KMS-11 (cell line): ENCODE measurements around the gene GDI1.

Source experiments
- H2AFZ ChIP-seq: fragments of 200-600 bp; sonication (generic); 2 replicates; pipeline ENCODE4 v1.6.1; 2016; ENCODE audit warnings: antibody characterized with exemption, mixed run types, low read depth
- H3K27ac ChIP-seq: fragments of 200-600 bp; sonication (generic); 2 replicates; pipeline ENCODE4 v1.6.1; 2016; ENCODE audit warnings: mild to moderate bottlenecking, mixed run types
- H3K27me3 ChIP-seq: fragments of 200-600 bp; sonication (generic); 2 replicates; pipeline ENCODE4 v1.6.1; 2017; ENCODE audit warnings: mild to moderate bottlenecking, low read depth, mixed run types, moderate library complexity; ENCODE audit not compliant: insufficient read depth
- H3K36me3 ChIP-seq: fragments of 200-600 bp; sonication (generic); 2 replicates; pipeline ENCODE4 v1.6.1; 2017; ENCODE audit warnings: mild to moderate bottlenecking, mixed run types; ENCODE audit not compliant: insufficient read depth
- H3K4me1 ChIP-seq: fragments of 200-600 bp; sonication (generic); 2 replicates; pipeline ENCODE4 v1.6.1; 2016; ENCODE audit warnings: mild to moderate bottlenecking, low read depth, mixed run types; ENCODE audit not compliant: poor library complexity, severe bottlenecking
- H3K4me2 ChIP-seq: fragments of 200-600 bp; sonication (generic); 2 replicates; pipeline ENCODE4 v1.7.0; 2016; ENCODE audit warnings: mild to moderate bottlenecking, mixed run types
- H3K4me3 ChIP-seq: fragments of 200-600 bp; sonication (generic); IDR thresholded peaks from 2 replicates; pipeline ENCODE4 v1.6.1; 2017; ENCODE audit warnings: low read depth, low read length, mixed read lengths; ENCODE audit not compliant: insufficient read depth
- H3K79me2 ChIP-seq: fragments of 200-600 bp; sonication (generic); 2 replicates; pipeline ENCODE4 v1.6.1; 2016; ENCODE audit warnings: low read depth, mixed run types; ENCODE audit not compliant: insufficient read depth
- H3K9ac ChIP-seq: fragments of 200-600 bp; sonication (generic); 2 replicates; pipeline ENCODE4 v1.6.1; 2016; ENCODE audit warnings: mild to moderate bottlenecking, mixed run types
- H4K20me1 ChIP-seq: fragments of 200-600 bp; sonication (generic); 2 replicates; pipeline ENCODE4 v1.6.1; 2016; ENCODE audit warnings: mild to moderate bottlenecking, mixed run types; ENCODE audit not compliant: insufficient read depth
- CTCF ChIP-seq: fragments of 200-600 bp; sonication (generic); conservative IDR thresholded peaks from 2 replicates; pipeline ENCODE4 v1.6.1; 2017; ENCODE audit warnings: low read depth, mild to moderate bottlenecking, antibody characterized with exemption, low read length, moderate library complexity, mixed read lengths

The GDI1 gene

DNA sequence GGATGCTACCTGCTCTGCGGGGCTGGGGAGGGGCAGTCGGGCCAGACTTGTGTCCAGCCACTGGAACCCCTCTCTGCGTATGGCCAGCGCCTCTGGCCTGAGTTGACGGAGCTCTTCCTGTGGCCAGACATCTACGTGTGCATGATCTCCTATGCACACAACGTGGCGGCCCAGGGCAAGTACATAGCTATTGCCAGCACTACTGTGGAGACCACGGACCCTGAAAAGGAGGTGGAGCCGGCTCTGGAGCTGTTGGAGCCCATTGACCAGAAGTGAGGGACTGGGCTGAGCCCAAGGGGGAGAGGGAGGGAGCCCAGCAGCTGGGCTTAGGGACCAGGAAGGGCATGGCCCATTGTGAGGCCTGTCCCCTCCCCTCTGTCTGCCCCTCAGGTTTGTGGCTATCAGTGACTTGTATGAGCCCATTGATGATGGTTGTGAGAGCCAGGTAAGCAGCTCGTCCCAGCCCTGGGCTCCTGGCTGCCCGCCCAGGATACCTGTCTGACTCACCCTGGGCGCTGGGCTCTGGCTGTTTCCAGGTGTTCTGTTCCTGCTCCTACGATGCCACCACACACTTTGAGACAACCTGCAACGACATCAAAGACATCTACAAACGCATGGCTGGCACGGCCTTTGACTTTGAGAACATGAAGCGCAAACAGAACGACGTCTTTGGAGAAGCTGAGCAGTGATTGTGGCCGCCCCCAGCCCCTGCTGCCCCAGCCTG, 5.2 kb downstream of the GDI1 start:
- Histone ChIP-seq H3K4me2 (no peak overlapping the region), H3K79me2 (peaks cover 12% of the 10 kb centered on the region; the same call in 1 of the 2 replicates), H4K20me1 (no peaks in the 10 kb centered on the region), H3K4me3 (no peak overlapping the region), H3K4me1 (peaks cover 3% of the 10 kb centered on the region), H3K36me3 (no peaks in the 10 kb centered on the region), H3K9ac (no peak overlapping the region), H3K27ac (no peak overlapping the region), H3K27me3 (no peaks in the 10 kb centered on the region), H2AFZ (no peak overlapping the region)
- TF ChIP-seq CTCF = no peak

DNA sequence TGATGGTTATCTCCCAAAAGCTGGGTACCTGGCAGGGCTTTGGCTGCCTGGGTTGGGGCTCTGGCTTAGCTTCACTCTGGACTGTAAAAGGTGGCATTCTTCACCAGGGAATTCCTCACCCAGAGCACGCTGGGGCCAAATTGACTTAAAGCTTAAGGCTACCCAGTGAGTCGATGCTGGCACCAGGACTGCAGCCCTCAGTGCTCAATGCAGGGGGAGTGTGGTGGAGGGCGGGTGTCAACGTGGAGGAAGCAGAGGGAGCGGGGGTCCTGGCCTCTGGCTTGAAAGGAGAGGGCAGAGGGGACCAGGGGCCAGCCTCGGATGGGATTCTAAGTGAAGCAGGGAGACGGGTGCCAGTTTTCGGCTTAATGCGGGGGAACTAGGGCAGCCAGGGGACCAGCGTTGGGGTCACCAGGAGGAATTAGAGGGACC, 6.5 kb downstream of the GDI1 start:
- no peak overlapping the region for H3K9ac ChIP-seq
- no peak overlapping the region for H3K27ac ChIP-seq
- H3K4me3 ChIP-seq = no peak overlapping the region
- no peaks in the 10 kb centered on the region for H3K27me3 ChIP-seq
- H2AFZ ChIP-seq = peak overlapping the region; percentile 14; the same call in 1 of the 2 replicates
- no peaks in the 10 kb centered on the region for H4K20me1 ChIP-seq
- H3K4me1 ChIP-seq = peaks cover 3% of the 10 kb centered on the region
- H3K4me2 ChIP-seq = no peak overlapping the region; the same call in 1 of the 2 replicates
- peaks cover 3% of the 10 kb centered on the region; the same call in 1 of the 2 replicates for H3K79me2 ChIP-seq
- no peaks in the 10 kb centered on the region for H3K36me3 ChIP-seq
- no peak for TF ChIP-seq CTCF

DNA sequence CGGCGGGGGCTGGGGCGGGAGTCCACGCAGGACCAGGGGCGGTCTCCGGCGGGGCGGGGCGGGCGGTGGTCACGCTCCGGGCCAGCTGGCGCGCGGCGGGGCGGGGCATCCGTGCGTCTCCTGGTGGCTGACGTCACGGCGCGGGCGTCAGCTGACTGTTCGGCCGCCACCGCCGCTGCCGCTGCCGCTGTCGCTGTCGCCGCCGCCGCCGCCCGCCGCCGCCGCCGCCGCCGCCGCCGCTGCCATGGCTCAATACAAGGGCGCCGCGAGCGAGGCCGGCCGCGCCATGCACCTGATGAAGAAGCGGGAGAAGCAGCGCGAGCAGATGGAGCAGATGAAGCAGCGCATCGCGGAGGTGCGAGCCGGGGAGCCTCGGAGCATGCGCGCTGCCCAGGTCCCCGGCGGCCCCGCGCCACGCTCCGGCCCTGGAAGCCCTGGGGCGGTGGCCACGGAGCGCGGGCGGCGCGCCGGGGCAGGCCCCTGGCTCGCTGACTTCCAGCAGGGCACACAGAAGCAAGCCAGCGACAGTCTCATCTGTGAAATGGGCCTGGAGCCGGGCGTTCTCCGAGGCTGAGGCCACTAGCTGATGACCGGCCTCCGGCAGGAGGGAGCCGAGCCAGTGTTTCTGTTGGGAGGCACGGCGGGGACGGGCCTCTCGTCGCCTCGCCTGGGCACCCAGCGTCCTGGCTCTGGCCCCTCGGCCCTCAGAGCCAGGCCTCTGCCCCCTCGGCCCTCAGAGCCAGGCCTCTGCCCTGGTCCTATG, 7.2 kb downstream of the GDI1 start, which contains the start of gene FAM50A:
Gene FAM50A, plus strand, starts transcription at position 150 of the 763 bp plus-strand sequence. Its CDS starts 95 bp downstream, at position 245.
- Histone ChIP-seq H3K9ac (peak within 1 kb of the TSS; percentile 61; the same call in 1 of the 2 replicates), H3K27ac (no peak within 1 kb of the TSS), H2AFZ (peak within 1 kb of the TSS; percentile 38; the same call in 1 of the 2 replicates), H3K27me3 (no peaks in the 10 kb centered on the region), H3K4me1 (peaks cover 3% of the 10 kb centered on the region), H3K36me3 (no peaks in the 10 kb centered on the region), H3K4me2 (peak within 1 kb of the TSS; percentile 57), H4K20me1 (no peaks in the 10 kb centered on the region), H3K79me2 (no peaks in the 10 kb centered on the region), H3K4me3 (no peak within 1 kb of the TSS)
- TF ChIP-seq CTCF = no peak

- H3K27ac ChIP-seq = no peak overlapping the region
- no peak overlapping the region for H2AFZ ChIP-seq
- H3K9ac ChIP-seq = peak overlapping the region; percentile 61; the same call in 1 of the 2 replicates
- H3K27me3 ChIP-seq = no peaks in the 10 kb centered on the region
- no peaks in the 10 kb centered on the region for H3K79me2 ChIP-seq
- peaks cover 3% of the 10 kb centered on the region for H3K4me1 ChIP-seq
- no peak overlapping the region for H3K4me3 ChIP-seq
- TF ChIP-seq CTCF = no peak
- peak overlapping the region; percentile 57 for H3K4me2 ChIP-seq
- no peaks in the 10 kb centered on the region for H4K20me1 ChIP-seq
- no peaks in the 10 kb centered on the region for H3K36me3 ChIP-seq
These were observed 7.8 kb downstream of the GDI1 start for GRCh38 chrX:154444755-154445246.
